BE2C (cell line): Measurements from ENCODE around the gene ERCC1.

Source experiments
- DNase-seq: peaks from one replicate; pipeline ENCODE4 v3.0.0-alpha.2; 2020
- H3K27me3 ChIP-seq: fragments of 250-450 bp; sonication (Bioruptor Pico); 2 replicates; pipeline ENCODE4 v1.5.1; 2020; ENCODE audit warnings: mild to moderate bottlenecking
- H3K36me3 ChIP-seq: fragments of 250-450 bp; sonication (Bioruptor Pico); 2 replicates; pipeline ENCODE4 v1.5.1; 2020; ENCODE audit warnings: mild to moderate bottlenecking
- H3K4me1 ChIP-seq: fragments of 250-450 bp; sonication (Bioruptor Pico); 2 replicates; pipeline ENCODE4 v1.5.1; 2020
- H3K4me3 ChIP-seq: 2 replicates; pipeline ENCODE4 v1.5.1; 2011; ENCODE audit warnings: low read depth, low read length
- H3K9me3 ChIP-seq: fragments of 250-450 bp; sonication (Bioruptor Pico); 2 replicates; pipeline ENCODE4 v1.5.1; 2020
- TF ChIP-seq, protein P1 (sequence below): IDR thresholded peaks from 2 replicates; pipeline ENCODE4 v1.5.1; 2012; ENCODE audit warnings: mild to moderate bottlenecking, low read depth, low read length

ERCC1 gene

DNA sequence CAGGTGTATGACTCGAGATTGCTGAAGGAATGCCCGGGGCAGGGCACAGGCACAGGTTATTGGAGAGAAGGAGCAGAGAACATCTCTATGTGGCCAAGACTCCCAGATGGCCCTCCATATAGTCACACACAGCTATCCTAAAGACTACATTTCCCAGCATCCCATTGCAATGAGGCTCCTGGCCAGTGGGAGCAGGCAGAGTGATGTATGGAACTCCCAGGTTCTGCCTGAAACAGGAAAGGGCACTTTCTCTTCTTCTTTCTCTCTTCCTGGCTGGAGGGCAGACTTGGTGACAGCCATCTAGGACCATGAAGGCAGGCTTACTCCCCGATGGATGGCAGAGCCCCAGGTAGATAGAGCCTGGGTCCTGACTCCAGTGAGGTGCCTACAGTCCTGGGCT is 32.4 kb downstream of the ERCC1 start:
- Histone ChIP-seq H3K27me3 (peaks cover 15% of the 10 kb centered on the region), H3K4me1 (no peaks in the 10 kb centered on the region), H3K4me3 (no peak overlapping the region), H3K36me3 (no peaks in the 10 kb centered on the region), H3K9me3 (no peaks in the 10 kb centered on the region)
- DNase-seq = no peak
- TF ChIP-seq, protein P1, sequence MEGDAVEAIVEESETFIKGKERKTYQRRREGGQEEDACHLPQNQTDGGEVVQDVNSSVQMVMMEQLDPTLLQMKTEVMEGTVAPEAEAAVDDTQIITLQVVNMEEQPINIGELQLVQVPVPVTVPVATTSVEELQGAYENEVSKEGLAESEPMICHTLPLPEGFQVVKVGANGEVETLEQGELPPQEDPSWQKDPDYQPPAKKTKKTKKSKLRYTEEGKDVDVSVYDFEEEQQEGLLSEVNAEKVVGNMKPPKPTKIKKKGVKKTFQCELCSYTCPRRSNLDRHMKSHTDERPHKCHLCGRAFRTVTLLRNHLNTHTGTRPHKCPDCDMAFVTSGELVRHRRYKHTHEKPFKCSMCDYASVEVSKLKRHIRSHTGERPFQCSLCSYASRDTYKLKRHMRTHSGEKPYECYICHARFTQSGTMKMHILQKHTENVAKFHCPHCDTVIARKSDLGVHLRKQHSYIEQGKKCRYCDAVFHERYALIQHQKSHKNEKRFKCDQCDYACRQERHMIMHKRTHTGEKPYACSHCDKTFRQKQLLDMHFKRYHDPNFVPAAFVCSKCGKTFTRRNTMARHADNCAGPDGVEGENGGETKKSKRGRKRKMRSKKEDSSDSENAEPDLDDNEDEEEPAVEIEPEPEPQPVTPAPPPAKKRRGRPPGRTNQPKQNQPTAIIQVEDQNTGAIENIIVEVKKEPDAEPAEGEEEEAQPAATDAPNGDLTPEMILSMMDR = no peak

DNA sequence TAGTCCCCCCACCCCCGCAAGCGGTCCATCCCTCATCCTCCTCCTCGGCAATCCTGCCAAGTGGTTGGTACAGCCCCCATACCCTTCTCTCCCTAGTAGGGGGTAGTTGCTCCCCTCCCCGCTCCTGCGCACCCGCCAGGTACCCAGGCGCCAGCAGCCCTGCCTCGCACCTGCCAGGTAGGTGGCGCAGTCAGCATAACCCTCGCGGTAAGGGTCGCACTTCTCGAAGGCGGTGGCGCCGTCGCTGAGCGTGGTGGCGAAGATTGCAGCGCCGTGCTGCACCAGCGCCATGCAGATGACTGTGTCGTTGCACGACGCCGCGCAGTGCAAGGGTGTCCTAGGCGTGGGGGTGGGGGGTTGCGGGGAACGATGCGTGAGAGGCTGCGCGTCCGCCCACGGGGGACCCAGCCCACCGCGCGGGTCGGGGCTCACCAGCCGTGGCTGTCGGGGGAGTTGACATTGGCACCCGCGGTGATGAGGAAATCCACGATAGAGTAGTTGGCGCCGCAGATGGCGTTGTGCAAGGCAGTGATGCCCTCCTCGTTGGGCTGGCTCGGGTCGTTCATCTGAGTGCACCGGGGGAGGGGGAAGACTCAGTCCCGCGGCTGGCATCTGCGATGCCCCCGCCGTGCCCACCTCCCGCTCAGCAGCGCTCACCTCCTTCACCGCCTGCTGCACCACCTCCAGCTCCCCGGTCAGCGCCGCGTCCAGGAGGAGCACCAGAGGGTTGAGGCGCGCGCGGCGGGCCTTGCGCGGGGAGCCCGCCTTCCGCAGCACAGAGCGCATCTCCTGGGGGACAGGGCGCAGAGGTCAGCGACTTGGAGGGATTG is 38.1 kb downstream of the ERCC1 start:
- H3K4me1 ChIP-seq = no peaks in the 10 kb centered on the region
- H3K27me3 ChIP-seq = peaks cover 38% of the 10 kb centered on the region
- H3K36me3 ChIP-seq = no peaks in the 10 kb centered on the region
- H3K4me3 ChIP-seq = no peak overlapping the region
- H3K9me3 ChIP-seq = no peaks in the 10 kb centered on the region
- TF ChIP-seq, protein P1 = no peak
- no peak for DNase-seq

DNA sequence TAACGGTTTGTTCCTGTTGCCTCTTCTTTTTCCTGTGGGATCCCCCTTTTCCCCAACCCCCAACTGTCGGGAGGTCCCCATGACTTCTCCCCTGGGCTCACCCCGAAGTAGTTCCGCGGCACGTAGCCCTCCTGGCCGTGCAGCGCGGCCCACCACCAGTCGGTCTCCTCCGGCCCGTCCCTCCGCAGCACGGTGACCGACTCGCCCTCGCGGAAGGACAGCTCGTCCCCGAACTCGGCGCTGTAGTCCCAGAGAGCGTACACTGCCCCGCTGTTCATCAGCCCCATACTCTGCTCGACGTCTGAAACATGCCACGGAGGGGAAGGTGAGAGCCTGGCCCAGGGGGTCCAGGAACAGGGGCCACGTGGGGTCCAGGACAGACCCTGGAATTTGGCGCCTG is 41.3 kb downstream of the ERCC1 start:
- no peaks in the 10 kb centered on the region for H3K36me3 ChIP-seq
- TF ChIP-seq, protein P1 = no peak
- DNase-seq = no peak
- peak overlapping the region; percentile 32 for H3K4me3 ChIP-seq
- no peaks in the 10 kb centered on the region for H3K4me1 ChIP-seq
- H3K27me3 ChIP-seq = peaks cover 33% of the 10 kb centered on the region
- H3K9me3 ChIP-seq = no peaks in the 10 kb centered on the region

DNA sequence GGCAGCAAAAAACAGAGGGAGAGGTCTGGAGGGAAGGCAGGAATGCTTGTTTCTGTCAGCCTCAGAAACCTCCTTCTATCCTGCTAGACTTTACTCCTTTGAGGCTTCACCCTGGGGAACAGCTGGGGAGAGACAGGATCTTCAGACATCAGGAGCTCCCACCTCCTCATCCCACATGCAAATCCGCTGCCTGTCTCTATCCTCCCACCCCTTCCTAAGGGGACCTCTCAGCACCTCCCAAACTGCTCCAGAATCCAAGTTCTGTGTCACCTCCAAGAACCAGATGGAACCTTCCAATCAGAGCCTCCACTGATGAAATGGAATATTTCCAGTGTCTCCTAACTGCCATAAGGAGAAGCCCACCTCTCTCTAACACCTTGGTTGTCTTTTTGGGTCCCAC is 43.6 kb downstream of the ERCC1 start:
- TF ChIP-seq, protein P1 = no peak
- Histone ChIP-seq H3K9me3 (no peaks in the 10 kb centered on the region), H3K27me3 (peaks cover 10% of the 10 kb centered on the region), H3K4me3 (no peak overlapping the region), H3K36me3 (no peaks in the 10 kb centered on the region), H3K4me1 (no peaks in the 10 kb centered on the region)
- DNase-seq = no peak

DNA sequence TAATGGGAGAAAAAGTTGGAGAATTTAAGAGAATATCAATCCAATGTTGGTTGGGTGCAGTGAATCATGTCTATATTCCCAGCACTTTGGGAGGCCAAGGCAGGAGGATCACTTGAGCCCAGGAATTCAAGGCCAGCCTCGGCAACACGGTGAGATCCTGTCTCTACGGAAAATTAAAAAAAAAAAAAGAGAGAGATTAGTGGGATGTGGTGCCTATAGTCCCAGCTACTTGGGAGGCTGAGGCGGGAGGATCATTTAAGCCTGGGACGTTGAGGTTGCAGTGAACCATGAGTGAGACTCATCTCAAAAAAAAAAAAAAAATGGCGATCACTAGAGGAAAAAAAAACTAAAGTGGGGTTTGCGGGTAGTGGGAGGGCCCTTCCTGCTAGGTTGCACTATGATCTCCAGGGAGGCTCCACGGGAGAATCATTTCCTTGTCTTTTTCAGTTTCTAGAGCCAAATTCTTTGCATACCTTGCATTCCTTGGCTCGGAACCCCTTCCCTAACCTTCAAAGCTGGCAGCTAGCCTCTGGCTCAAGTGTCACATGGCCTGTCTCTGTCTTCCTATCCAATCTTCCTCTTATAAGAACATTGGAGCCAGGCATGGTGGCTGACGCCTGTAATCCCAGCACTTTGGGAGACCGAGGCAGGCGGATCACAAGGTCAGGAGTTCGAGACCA is 47.5 kb downstream of the ERCC1 start:
- H3K36me3 ChIP-seq = no peaks in the 10 kb centered on the region
- H3K4me1 ChIP-seq = no peaks in the 10 kb centered on the region; the same call in 1 of the 2 replicates
- no peaks in the 10 kb centered on the region for H3K9me3 ChIP-seq
- H3K27me3 ChIP-seq = no peaks in the 10 kb centered on the region
- H3K4me3 ChIP-seq = no peak overlapping the region
- TF ChIP-seq, protein P1 = no peak
- no peak for DNase-seq
